HG03432 (cell line): Measurements from ENCODE around the gene MATN1.

Experiments used
- ATAC-seq: cut with Tn5 transposase; IDR thresholded peaks from one replicate; pipeline ENCODE4 v1.9.1; 2021; ENCODE audit warnings: mild to moderate bottlenecking, moderate library complexity; ENCODE audit not compliant: unreplicated experiment

The MATN1 gene

GRCh38 chr1:30758121-30758688 is 34.8 kb upstream of the MATN1 start:
- no peak for ATAC-seq

- ATAC-seq: no peak
Measured at GRCh38 chr1:30757352-30758120, 34.2 kb upstream of the MATN1 start, which contains the start of gene LAPTM5. Gene LAPTM5 (minus strand): TSS chr1:30757774. CDS start chr1:30757745, 29 bp downstream.

DNA sequence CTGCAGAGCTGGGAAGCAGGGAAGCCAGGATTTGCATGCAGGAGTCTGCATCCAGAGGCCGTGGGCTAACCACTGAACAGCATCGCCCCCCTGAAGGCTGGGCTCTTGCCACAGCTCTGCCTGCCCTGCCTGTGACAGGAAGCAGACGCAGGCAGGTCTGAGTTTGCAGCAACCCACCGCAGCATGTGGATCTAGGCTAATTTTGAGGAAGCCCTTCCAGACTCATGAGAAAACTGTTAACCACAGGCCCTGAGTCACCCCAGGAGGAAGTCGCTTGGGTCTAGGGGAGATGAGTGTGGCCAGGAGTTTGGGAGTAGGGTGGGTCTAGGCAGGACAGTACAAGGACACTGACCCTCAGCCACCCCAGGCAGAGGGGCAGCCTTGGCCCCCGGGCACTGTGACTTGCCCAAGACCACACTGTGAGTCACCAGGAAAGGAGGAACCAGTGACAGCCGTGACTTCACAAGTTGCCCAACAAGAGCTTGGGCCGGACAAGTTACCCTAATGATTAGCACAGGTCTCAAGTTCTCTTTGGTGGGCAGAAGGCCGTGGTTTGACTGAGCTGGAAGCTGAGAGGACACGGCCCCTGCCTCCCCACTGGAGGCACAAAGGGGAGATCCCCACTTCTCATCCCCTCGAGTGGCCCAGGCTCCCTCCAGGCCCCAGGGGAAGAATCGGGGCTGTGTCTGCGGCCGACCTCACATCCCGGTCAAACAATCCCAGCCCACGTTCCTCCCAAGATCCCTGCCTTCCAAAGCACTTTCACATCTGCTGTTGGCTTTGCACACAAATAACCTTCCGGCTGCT is 33.4 kb upstream of the MATN1 start:
- ATAC-seq: no peak

- no peak for ATAC-seq
Measured at GRCh38 chr1:30756206-30756544, 32.8 kb upstream of the MATN1 start.

DNA sequence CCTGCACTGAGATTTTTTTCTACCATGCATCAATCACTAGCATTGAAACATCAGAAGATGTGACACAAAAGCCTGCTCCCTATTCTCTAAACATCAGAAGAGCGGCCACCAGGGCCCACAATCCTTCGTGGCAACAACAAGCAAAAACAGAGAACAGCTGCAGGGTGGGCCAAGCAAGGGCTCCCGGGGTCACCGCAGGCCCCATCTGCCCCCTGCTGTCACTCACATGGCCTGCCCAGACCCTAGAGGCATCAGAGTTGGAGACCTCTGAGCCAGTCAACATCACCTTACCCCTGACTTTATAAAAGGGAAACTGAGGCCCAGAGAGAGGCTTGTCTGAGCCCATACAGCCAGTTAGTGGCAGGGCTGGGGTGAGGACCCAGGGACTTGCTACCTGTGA is 32.4 kb upstream of the MATN1 start:
- ATAC-seq: no peak

GRCh38 chr1:30755334-30755733 is 31.9 kb upstream of the MATN1 start:
- ATAC-seq: no peak

GRCh38 chr1:30754684-30755171 is 31.3 kb upstream of the MATN1 start:
- peak; percentile 46 for ATAC-seq

DNA sequence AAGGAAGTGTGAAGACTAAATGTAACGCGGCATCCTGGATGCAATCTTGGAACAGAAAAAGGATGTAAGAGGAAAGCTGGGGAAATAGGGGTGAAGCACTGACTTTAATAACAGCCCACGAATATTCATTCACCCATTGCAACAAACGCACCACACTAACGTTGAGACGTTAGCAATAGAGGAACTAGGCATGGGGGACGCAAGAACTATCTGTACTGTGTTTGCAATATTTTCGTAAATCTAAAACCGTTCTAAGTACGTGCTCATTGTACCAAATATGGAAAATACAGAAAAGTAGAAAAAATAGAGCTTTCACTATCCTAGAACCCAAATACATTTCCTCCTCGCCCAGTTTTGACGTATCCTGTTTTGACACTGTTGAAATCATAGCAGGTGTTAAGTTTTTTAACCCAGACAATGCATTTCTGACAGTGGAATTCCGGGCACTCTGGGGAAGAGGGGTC is 30.3 kb upstream of the MATN1 start:
- no peak for ATAC-seq

DNA sequence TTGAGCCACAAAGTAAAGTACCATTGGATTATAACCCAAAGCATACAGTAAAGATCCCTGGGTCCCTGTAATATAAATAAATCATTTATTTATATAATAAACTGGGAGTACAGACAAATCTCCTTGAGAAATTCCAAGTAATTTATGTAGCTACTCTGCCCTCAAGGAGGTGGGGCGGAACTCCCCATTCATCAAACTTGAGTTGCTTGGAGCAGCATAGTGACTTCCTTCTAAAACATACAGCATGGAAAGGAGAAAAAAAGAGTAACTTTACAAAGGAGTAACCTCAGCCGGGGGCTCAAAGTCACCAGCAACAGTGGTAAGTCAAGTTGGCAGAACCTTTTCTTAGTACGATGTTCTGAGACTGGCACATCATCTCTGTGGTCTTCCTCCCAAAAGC is 29.7 kb upstream of the MATN1 start:
- ATAC-seq: no peak

DNA sequence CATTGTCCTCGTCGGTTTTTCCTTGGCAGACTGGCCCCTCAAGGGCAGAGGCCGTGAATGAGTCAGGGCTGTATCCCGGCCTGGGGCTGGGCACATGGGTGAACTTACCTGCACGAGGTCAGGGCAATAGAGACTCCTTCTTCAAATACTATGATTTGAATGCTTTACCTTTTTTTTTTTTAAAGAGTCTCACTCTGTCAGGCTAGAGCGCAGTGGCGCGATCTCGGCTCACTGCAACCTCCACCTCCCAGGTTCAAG is 29.2 kb upstream of the MATN1 start:
- ATAC-seq: no peak

DNA sequence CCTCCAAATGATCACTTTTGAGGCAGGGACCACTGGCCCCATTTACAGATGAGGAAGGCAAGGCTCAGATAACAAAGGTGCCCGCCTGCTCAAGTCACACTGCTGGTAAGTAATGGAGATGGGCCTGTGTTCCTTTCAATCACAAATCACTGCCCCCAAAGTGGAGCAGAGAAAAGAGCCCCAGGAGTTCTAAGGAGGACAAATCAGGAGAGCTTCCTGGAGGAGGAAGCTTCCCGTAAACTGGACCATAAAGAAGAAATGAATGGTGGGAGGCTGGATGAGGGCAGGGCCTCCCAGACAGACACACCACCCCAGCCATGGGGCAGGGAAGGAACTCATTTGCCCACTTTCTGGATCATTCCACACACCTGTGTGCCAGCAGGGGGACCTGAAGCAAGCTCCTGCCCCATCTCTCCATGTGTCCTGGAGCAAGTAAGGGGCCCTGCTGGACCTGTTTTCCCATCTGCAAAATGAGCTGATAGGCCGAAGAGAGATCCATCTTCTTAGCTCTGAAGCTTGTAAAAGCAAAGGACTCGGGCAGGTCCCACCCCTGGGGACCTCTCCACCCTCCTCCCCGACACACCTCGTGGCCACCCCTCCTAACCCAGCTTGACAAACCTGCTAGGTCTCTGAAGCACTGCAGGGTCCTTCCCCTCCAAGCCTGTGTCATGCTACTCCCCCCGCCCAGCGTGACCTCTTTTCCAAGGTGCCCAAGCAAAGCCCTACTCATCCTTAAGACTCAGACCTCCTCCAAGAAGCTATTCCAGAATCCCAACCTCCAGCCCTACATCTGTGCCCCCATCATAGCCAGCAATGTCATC is 28.7 kb upstream of the MATN1 start:
- ATAC-seq: no peak

GRCh38 chr1:30750731-30751291 is 27.4 kb upstream of the MATN1 start:
- ATAC-seq: peak; percentile 19

- no peak for ATAC-seq
Measured at GRCh38 chr1:30749691-30750583, 26.6 kb upstream of the MATN1 start.

DNA sequence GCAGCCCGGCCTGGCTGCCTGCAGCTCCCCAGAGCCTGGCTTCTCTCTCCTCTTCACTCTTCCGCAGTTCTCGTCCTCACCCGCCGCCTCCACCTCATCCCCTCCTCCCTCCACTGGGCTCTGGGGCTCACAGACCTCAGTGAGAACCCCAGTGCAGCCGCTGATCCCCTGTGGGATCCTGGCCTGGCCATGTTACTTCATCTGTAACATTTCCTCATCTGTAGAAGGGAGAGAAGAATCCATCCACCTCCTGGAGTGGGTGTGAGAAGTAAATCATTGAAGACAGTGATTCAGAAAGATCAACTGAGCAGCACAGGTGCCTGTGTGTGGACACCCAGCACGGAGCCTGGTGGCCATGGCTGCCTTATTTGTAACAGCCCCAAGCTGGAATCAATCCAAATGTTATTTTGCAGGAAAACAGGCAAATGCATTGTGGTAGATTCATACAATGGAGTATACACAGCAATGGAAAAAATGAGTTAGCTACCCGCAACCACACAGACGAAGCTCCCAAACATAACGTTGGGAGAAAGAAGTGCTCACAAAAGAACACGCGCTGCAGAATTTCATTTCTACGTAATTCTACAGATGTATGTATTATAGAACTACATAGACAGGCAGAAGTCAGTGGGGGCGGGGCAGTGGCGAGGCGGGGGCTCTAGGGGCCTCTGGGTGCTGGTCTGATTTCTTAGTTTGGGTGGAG is 25.5 kb upstream of the MATN1 start:
- ATAC-seq: no peak

GRCh38 chr1:30748098-30748698 is 24.8 kb upstream of the MATN1 start:
- no peak for ATAC-seq

DNA sequence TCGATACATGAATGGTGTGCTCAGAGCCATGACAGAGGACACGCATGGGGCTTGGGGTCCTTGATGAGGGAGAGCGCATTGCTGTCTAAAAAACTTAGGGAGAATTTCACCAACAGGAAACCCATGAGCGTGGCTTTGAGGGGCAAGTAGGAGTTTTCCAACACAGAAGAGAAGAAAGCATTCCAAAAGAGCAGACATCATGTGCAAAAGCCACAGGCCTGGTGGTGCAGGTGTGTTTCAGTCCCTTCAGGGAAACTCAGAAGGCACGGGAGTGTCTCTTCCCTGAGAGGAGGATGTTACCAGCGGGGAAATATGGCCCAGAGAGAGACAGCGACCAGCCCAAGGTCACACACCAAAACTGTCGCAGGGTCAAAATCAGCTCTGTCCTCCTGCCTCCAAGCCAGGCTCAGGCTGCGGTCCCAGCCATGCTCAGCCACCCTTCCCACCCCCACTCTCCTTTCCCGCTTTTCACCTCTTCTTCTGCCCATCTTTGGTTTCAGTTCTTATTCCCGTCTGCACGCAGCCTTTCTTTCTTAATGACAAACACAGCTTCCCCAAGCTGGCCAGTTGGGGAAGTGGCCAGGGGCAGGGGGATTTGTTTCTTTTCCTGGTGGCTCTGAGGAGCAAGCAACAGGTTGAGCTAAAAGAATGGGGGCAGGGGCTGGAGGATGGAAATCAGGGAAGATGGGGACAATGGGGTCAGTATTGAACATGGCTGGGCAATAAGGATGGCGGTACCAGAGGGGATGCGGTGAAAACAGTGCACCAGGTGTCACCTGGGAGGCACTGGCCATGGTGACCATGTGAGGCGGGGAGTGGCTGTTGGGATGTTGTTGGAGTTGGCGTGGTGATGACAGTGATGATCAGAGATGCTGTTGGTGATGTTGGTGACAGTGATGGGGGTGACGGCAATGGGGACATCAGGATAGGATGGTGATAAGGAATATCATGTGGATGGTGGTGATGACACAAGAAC is 23.9 kb upstream of the MATN1 start:
- no peak for ATAC-seq

DNA sequence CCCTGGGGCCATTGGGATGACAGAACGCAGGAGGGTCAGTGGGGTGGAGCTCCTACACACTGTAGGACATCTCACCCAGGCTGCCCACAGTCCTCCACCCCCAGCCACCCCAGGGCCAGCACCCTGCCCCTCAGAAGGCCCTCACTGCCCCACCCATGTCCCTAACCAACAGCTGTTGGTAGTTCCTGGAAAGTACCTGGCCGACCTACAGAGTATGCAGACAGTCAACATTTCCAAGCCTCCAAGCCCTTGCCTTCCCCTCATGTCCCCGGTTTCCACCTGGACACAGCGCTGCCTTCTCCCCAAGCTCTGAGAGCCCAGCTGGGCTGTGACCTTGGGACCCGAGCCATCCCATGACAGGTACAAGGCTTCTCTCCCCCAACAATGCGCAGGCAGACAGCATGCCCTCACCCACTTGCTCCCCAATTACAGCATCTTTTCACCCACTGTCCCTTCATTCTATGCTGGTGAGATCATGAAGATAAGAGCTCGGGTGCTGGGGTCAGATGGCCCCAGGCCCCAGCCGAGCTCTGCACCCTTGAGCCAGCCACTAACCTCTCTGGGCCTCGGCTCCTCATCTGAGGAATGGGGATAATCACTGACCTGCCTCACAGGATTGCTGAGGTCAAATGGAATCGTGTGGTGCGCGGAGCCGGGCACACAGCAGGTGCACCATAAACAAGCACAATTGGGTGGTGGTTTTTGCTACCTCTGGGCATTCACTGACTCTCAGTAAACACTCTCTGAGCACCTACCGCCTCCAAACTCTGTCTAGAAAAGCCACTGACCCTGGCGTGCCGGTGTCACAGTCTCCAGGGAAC is 23.0 kb upstream of the MATN1 start:
- no peak for ATAC-seq
